Measurements from ENCODE around the gene PTPRG. TPM values are rescaled to one million over a fixed set of nuclear protein-coding genes. Genes with fewer than 3 reads are reported as not detected.

Gene PTPRG
- total RNA-seq, 4 donors from 2014 or later: 11.0 to 18.5 (median 14.9) TPM

DNA sequence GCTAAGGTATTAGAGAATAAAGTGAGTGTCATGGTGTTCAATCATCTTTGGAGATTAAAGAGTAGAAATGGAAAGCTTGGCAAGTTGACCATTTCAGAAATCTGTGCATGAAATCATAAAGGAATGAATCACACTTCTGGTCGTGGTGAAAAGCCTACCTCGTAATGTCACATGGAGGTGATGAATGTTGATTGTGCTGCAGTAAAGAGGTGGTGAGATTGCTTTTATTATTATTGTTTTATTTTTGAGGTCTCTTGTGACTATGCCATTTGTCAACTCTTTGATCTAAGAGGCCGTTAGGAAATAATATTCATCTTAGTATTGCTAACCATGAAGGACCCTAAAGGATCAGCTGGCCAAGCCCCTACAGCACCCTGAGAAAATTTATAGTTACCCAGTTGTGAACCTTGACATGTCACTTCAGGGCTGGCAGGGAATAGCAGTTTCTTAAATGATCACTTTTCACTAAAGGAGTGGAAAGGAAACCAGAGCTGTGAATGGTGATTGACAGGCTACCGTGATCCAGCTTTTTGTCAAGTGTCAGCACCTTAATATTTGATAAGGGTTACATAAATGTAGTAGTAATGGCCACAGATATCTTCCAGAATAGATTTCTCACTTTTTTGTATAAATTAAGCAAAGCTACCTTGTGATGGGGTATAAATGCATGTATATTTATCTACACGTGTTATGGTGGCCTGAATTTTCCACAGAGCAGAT lies 203.9 kb downstream of the PTPRG start:
- Histone ChIP-seq H3K27ac (no peak overlapping the region), H3K36me3 (no peaks in the 10 kb centered on the region), H3K4me3 (no peak overlapping the region), H3K27me3 (no peaks in the 10 kb centered on the region), H3K4me1 (no peaks in the 10 kb centered on the region), H3K9me3 (no peaks in the 10 kb centered on the region)
- DNase-seq (ENCODE audit: low spot score in 2 of 2): no peak
- WGBS: 86% methylated on average over 5 of the region's 5 CpGs
- TF ChIP-seq EP300 (IDR thresholded peaks at IDR 0.05): no peak
- TF ChIP-seq, protein P1, sequence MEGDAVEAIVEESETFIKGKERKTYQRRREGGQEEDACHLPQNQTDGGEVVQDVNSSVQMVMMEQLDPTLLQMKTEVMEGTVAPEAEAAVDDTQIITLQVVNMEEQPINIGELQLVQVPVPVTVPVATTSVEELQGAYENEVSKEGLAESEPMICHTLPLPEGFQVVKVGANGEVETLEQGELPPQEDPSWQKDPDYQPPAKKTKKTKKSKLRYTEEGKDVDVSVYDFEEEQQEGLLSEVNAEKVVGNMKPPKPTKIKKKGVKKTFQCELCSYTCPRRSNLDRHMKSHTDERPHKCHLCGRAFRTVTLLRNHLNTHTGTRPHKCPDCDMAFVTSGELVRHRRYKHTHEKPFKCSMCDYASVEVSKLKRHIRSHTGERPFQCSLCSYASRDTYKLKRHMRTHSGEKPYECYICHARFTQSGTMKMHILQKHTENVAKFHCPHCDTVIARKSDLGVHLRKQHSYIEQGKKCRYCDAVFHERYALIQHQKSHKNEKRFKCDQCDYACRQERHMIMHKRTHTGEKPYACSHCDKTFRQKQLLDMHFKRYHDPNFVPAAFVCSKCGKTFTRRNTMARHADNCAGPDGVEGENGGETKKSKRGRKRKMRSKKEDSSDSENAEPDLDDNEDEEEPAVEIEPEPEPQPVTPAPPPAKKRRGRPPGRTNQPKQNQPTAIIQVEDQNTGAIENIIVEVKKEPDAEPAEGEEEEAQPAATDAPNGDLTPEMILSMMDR (IDR thresholded peaks at IDR 0.05): no peak
- no peak for TF ChIP-seq POLR2AphosphoS5 (IDR thresholded peaks at IDR 0.05)
- TF ChIP-seq POLR2A (IDR thresholded peaks at IDR 0.05): no peak

DNA sequence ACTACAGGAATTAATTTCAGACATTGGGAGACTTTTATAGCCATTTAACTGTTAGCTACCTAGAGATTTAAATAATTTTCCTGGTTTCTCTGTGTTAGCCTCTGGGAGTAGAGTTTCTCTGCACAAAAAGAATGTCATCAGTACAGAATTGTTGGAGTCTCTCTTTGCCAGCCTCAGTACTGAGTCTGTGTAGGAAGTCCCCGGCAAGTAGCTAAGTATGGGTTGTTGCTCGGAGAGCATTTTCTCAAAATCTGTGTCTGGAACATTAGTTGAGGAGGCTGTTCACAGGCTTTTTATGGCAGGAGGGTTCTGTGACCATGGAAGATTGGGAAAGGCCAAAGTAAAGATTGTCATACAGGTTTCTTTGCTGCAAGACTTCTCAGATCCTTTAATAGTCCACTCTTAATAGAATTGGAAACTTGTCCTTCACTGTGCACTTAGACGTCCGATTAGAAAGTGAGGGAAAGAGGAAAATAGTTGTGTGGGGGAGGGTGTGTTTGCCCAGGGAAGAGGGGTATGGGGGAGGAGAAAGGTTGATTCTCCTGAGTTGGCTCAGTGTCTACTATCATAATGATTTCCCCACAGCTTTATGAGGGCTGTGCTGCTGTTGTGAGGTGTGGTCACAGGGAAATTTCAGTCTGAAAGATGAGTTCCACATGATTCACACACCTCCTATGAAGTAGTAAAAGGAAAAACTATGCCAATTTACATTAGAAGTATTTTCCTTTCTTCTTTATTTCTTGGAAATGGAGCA lies 207.1 kb downstream of the PTPRG start:
- no peak overlapping the region for H3K4me3 ChIP-seq
- TF ChIP-seq POLR2AphosphoS5 (IDR thresholded peaks at IDR 0.05) (no peak), POLR2A (IDR thresholded peaks at IDR 0.05) (no peak), EP300 (IDR thresholded peaks at IDR 0.05) (no peak)
- TF ChIP-seq, protein P1 (IDR thresholded peaks at IDR 0.05): no peak
- DNase-seq (ENCODE audit: low spot score in 2 of 2): no peak
- H3K27me3 ChIP-seq: no peaks in the 10 kb centered on the region
- no peaks in the 10 kb centered on the region for H3K36me3 ChIP-seq
- H3K27ac ChIP-seq: no peak overlapping the region
- H3K4me1 ChIP-seq: no peaks in the 10 kb centered on the region
- H3K9me3 ChIP-seq: no peaks in the 10 kb centered on the region
- WGBS: 80% methylated on average over 4 of the region's 4 CpGs

DNA sequence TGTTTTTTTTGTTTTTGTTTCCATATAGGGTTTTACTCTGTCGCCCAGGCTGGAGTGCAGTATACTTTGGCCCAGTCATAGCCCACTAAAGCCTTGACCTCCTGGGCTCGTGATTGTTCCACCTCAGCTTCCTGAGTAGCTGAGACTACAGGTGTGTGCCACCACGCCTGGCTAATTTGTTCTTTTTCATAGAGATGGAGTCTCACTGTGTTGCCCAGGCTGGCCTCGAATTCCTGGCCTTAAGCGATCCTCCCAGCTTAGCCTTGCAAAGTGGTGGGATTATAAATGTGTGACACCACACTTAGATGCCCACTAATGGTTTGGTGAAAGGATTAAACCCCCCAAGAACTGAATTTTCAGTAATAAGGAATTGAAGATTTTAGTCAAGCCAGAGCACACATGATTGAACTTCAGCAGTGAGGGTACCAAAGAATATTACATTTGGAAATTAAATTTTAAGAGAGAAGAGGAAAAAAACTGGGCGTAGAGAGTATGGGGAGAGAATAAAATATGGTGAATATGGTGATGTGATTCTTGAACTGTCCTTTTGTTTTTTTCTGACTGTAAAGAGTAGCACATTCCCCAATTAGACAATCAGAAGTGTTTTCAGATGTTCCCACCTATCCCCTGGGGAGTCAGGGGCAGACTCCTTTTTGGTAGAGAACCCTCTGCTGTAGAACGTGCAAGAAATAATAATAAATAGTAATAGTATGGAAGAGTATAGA lies 208.1 kb downstream of the PTPRG start:
- H3K4me1 ChIP-seq: peaks cover 5% of the 10 kb centered on the region
- H3K9me3 ChIP-seq: no peaks in the 10 kb centered on the region
- DNase-seq (ENCODE audit: low spot score in 2 of 2): no peak
- TF ChIP-seq, protein P1 (IDR thresholded peaks at IDR 0.05): no peak
- no peak for TF ChIP-seq EP300 (IDR thresholded peaks at IDR 0.05)
- no peak for TF ChIP-seq POLR2A (IDR thresholded peaks at IDR 0.05)
- no peak for TF ChIP-seq POLR2AphosphoS5 (IDR thresholded peaks at IDR 0.05)
- no peak overlapping the region for H3K4me3 ChIP-seq
- H3K36me3 ChIP-seq: no peaks in the 10 kb centered on the region
- no peaks in the 10 kb centered on the region for H3K27me3 ChIP-seq
- H3K27ac ChIP-seq: no peak overlapping the region
- WGBS: 97% methylated on average over 7 of the region's 7 CpGs

GRCh38 chr3:61771976-61772375 lies 210.6 kb downstream of the PTPRG start:
- TF ChIP-seq EP300 (IDR thresholded peaks at IDR 0.05) (no peak), POLR2A (IDR thresholded peaks at IDR 0.05) (no peak), POLR2AphosphoS5 (IDR thresholded peaks at IDR 0.05) (no peak)
- TF ChIP-seq, protein P1 (IDR thresholded peaks at IDR 0.05): no peak
- no peaks in the 10 kb centered on the region for H3K36me3 ChIP-seq
- H3K27me3 ChIP-seq: no peaks in the 10 kb centered on the region
- peaks cover 10% of the 10 kb centered on the region for H3K4me1 ChIP-seq
- 61% methylated on average over 6 of the region's 6 CpGs for WGBS
- DNase-seq (ENCODE audit: low spot score in 2 of 2): no peak
- no peaks in the 10 kb centered on the region for H3K9me3 ChIP-seq
- no peak overlapping the region for H3K4me3 ChIP-seq
- H3K27ac ChIP-seq: no peak overlapping the region

DNA sequence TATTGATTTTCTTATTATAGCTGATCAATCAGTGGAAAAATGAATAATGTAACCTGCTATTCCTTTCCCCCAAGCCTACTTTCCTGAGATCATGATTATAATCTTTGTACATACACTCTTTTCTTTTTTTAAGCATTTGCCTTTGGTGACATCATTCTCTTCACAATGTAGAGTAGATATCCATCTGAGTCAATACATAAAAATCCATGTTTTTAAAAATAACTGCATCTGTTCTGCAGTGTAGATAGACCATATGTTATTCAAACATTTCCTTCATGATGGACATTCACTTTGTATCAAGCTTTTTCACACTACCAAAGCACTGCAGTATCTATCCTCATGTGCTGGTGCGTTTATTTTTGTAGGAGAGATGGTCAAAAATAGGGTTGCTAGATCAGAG lies 211.1 kb downstream of the PTPRG start:
- Histone ChIP-seq H3K27ac (no peak overlapping the region), H3K4me3 (no peak overlapping the region), H3K4me1 (peaks cover 14% of the 10 kb centered on the region), H3K36me3 (no peaks in the 10 kb centered on the region), H3K9me3 (no peaks in the 10 kb centered on the region), H3K27me3 (no peaks in the 10 kb centered on the region)
- no peak for DNase-seq (ENCODE audit: low spot score in 2 of 2)
- 88% methylated on average over 1 of the region's 1 CpG for WGBS
- no peak for TF ChIP-seq POLR2AphosphoS5 (IDR thresholded peaks at IDR 0.05)
- TF ChIP-seq, protein P1 (IDR thresholded peaks at IDR 0.05): no peak
- no peak for TF ChIP-seq POLR2A (IDR thresholded peaks at IDR 0.05)
- TF ChIP-seq EP300 (IDR thresholded peaks at IDR 0.05): no peak

Data from suprapubic skin (tissue), 4 donors.